Activated effector memory CD4-positive, alpha-beta T cell treated with Interleukin-2 at 50 U/mL for 16 hours (primary cell): Measurements from ENCODE around the gene TMEM191B.
A peak's percentile ranks its signal among the peaks of the same experiment; 100 is the strongest.
"Not testable (repeated sequence)": the region's sequence is repeated elsewhere in the genome, so short reads cannot be mapped to it uniquely, and the experiment has no call there.

Experiments used
- DNase-seq: peaks from one replicate; pipeline ENCODE4 v3.0.0-alpha.2; 2020

The TMEM191B gene

DNA sequence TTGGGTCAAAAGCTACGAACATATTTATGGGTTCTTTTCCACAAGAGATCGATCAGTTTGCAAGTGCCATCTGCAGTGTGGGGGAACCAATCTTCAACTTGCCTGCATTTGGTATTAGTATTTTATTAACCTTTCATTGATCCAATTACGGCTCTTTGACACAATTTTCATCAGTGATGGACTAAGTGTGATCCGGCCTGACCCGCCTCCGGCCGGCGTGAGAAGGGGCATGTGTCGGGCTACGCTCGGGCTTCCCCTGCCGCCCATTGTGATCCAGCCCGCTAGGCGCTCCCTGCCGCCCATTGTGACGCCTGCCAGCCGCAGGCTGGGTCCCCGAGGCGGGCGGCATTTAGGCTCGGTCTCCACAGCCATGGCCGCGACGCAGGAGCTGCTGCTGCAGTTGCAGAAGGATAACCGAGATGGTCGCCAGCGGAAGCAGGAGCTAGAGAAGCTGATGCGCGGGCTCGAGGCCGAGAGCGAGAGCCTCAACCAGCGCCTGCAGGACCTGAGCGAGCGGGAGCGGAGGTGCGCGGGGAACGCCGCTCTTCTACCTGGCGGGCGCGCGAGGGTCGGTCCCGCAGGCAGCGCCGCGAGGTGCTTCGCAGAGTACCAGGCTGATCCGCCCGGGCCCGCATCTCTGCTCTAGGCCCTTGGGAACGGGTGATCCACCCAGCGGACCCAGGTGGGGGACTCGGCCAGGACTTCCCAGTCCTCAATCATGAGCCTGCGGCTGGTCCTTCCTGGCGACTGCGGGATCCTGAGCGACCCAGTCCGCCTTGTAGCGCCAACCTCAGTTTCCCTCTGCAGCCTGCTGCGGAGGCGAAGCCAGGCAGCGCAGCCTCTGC lies at the start of gene TMEM191B:
TSS of gene TMEM191B (plus strand) at position 51 of the 845 bp plus-strand sequence. CDS start at position 230, 179 bp downstream.
- DNase-seq = not testable (repeated sequence)

DNA sequence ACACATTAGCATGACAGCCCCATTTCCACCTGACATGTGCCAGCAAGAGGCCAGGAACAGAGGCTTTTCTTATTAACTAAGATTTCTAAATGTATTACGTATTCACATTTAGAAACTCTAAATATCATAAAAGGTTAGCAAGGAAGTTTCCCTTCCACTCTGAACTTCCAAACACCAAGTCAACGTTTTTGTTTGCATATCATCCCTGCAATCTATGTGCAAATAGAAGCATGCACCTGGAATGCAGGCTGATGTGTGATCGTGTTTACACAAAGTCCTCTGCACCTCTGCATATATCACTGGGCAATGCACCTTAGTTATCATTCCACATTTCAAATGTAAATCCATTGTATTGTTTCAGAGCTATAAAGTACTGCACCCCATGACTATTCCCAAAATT lies 31.4 kb upstream of the TMEM191B start:
- DNase-seq = not testable (repeated sequence)

DNA sequence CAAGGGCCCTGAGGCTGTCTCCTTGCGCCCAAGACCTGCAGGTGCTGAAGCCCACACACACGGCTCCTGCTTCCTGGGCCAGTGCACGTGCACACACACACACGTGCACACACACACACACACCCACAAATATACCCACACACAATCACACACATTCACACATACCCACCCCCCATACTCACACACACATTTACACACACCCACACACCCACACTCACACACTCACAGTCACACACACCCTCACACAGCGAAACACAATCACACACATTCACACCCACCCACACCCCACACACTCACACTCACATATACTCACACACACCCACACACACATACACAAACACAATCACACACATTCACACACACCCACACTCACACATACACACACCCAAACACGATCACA lies 16.3 kb upstream of the TMEM191B start:
- DNase-seq = not testable (repeated sequence)

DNA sequence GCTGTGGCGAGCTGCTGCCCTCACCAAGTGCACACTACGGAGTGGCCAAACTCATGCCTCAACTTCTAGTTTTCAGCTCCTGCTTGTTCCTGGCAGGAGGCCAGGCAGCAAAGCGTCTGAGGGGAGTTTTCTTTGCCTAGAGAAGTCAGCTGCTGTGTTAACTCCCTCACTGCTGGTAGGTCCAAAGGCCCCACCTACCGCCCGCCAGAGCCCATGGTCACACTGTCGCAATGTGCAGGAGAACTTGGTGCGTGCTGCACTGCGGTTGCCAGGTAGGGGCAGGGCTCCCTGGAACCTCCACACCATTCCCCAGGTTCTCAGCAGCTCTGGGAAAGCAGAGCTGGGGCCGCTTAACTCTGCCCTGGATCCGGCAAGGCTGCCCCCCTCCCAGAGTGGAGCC lies 15.2 kb upstream of the TMEM191B start:
- DNase-seq = not testable (repeated sequence)

DNA sequence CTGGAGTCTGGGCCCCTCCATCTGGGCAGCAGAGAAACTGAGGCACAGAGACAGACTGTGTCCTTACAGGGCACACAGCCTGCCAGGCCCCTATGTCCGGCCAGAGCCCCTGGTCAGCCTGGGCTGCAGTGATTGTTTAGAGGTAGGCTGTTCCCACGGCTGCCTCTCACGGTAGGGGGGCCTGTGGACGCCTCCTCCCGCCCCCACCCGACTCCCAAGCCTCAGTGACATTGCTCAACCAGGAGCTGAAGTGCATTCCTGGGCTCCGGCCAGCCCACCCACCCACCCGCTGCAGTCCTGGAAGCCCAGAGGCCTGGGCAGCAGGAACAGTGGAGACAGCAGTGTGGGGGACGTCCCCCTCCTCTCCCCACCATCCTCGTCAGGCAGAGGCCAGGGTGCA lies 14.1 kb upstream of the TMEM191B start:
- DNase-seq = not testable (repeated sequence)

DNA sequence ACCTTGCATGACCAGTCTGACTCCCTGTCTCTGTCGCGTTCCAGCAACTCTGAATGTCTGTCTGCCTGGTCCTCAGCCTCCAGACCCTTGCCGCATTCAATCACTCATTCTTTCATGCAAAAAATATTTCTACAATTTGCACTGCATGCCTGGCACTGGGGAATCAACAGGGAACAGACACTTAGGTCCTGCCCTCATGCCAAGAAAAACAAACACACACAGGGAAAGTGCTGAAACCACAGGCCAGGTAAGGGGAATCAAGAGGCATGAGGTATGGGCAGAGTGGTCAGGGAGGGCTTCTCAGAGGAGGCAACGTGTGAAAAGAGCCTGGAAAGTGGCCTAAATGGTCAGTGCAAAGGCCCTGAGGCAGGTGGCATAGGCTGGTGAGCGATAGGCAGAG lies 9.5 kb upstream of the TMEM191B start, which contains the start of gene GGTLC3:
TSS of gene GGTLC3 (minus strand) at position 101 of the 400 bp plus-strand sequence. CDS start 264 bp downstream, outside the sequence.
- DNase-seq = not testable (repeated sequence)

DNA sequence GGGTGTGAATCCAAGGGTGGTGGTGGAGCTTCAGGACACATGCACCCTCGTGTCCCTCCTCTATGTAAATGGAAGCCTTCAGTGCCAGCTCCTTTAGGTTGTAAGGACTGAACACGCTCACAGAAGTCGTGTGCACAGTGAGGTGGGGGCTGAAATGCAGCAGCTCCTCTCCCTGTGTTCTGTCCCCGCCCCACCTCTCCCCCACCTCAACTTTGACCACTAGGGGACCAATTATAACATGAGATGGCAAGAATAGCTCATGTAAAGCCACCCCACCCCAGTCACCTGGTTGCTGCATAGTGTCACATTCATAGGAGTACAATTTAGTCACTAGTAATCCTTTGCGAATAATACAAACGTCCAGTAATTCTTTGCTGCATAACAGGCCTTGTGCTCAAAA lies 4.8 kb upstream of the TMEM191B start:
- DNase-seq = not testable (repeated sequence)

DNA sequence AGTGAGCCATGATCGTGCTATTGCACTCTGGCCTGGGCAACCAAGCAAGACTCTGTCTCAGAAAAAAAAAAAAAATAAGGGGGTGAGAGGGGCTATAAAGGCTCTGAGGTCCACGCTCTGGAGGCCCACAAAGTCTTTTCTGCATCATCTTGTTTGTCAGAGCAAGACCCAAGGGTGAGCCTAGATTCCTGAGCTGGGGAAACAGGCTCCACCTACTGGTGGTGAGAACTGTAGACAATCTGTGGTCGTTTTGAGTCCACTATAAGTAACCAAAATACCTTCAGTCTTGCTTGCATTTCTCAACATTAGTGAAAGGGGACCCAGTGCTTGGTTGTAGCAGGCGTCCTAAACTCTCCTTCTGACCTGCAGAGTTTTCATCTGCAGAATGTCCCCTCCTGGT lies 4.3 kb upstream of the TMEM191B start:
- not testable (repeated sequence) for DNase-seq

DNA sequence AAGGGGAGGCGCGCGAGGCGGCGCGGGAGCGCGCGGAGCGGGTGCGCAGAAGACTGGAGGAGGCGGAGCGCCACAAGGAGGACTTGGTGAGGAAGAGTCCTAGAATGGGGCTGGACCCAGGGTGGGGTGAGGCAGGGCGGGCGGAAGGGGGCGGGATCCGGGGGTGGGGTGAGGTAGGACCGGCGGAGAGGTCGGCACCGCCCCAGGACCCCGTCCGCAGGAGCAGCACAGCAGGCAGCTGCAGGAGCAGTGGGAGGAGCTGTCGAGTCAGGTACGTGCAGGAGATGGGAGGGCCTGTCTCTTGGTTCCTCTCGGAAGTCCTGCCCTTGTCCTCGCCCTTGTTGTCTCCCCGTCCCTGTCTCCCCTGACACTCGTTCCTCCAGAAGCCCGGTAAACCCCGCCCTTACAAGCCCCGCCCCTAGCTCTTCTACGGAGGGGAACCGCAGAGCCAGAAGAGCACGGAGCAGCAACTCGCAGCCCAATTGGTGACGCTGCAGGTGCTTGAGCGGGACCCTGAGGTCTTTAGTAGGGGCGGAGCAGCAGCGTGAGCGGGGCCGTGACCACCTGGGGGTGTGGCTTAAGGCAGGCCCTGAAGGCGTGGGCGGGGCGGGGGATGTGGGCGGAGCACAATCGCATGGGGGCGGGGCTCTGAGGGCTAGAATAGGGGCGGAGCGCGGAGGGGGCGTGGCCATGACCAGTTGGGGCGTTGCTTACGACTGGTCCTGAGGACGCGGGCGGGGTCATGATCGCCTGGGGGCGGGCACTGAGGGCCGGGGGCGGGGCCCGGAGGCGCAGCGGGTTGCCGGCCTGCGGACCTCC lies 1.2 kb downstream of the TMEM191B start:
- peak; percentile 89 for DNase-seq

DNA sequence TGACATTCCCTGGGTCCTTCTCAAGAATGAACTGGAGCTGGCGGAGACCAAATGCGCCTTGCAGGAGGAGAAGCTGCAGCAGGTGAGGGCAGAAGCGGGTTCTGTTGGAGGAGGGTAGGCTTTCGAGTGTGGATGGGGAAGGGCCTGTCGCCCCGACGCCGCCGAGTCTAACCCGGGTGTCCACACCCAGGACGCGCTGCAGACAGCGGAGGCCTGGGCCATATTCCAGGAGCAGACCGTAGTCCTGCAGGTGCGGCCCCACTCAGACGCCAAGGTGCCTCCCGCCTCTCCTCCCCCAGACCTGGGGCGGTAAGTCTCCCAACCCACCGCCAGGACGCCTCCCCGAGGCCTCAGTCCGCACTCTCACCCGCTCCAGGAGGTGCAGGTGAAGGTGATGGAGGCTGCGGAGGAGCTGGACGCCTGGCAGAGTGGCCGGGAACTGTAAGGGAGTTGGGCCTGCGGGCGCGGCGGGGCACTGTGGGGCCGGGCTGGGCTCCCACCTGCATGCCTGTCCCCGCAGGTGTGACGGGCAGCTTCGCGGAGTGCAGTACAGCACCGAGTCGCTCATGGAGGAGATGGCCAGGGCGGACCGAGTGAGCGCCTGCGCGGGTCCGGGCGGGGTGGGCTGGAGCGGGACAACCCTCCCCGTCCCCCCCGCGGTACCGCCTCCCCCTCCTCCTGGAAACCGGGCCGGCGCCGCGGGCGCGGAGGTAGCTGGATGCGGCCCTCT lies 2.0 kb downstream of the TMEM191B start:
- not testable (repeated sequence) for DNase-seq

DNA sequence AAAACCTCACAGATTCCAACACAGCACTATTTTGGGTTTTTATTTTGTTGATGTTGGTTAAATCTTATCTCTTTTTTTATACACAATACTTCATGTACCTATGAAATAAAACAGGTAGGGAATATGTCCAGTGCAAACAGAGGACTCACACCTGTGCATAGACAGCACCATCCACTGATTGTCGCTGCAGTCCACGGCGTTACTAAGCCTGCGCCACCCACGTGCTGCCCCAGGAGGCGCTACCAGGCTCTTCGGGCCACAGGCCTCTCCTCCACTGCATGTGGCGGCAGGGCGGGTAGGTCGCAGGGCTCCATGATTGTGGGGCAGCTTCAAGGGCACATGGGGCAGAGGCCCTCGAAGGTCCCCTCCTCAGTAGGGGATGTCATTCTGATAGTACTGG lies 6.0 kb downstream of the TMEM191B start:
- DNase-seq = not testable (repeated sequence)

DNA sequence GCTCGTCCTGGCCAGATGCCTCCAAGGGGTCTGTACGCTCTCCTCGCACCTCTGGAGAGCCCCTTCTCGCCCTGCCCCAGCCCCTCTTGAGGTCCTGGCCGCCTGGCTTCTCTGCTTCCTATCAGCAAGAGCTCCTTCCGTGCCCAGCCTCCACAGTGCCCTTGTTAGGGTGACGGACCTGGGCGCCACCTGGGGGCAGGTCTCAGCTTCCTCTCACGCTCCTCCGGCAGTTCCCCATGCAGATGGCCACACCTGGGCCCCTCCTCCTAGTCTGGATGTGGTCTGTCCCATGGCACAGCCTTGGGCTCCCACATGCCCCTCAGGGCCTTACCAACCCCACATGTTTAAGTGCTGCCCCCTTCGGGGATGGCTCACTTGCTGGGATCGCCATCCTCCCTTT lies 6.7 kb downstream of the TMEM191B start:
- not testable (repeated sequence) for DNase-seq

DNA sequence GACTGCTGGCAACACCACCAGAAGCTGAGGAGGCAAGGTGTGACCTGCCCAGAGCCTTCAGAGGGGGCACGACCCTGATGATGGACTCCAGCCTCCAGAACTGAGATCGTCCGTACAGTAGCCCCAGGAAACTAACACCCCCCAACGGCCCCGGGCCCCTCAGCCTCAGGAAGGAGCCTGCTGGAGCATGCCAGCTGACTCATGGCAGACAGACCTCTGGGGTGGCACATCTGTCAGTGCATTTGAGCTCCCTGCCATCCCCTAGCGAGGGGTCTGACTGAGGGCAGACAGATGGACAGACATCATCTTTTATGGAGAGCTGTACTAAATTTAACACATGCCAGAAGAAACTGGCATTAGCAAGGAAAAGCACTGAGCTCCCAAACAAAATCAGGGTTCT lies 12.4 kb downstream of the TMEM191B start:
- DNase-seq = not testable (repeated sequence)

DNA sequence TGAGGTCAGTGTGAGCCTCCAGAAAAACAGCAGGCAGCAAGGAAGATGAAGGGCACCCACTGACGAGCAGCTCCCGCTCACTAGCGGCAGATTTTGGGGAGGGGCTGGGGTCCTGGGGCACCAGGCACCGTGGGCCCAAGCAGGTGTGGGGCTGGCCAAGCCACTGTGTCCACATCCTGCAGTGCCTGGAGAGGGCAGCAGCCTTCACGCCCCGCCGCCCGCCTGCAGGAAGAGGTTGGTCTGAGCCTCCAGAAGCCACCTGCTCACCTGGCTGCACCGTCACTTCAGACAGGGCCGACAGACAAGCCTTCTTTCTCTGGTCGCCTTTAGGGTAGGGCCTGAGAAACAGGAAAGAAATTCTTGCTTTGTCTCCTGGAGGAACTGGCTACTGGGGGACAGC lies 15.8 kb downstream of the TMEM191B start:
- DNase-seq = not testable (repeated sequence)

DNA sequence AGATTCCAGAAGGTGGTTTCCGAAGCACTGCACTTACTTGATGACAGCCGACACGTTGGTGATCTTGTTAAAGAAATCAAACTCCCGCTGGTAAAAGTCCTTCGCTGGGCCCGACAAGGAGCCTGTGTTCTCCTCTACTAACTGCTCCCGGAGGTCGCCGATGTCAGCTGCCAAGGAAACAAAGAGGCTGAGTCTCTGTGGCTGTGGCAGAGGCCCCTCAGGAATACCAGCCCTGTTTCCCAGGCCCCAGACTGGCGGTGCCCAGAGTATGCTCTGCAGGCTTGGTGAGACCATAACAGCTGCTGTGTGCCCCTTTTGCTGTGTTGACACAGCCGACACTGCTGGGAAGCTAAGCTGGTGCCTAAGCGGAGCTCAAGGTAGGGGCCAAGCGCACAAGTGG lies 17.0 kb downstream of the TMEM191B start:
- not testable (repeated sequence) for DNase-seq

DNA sequence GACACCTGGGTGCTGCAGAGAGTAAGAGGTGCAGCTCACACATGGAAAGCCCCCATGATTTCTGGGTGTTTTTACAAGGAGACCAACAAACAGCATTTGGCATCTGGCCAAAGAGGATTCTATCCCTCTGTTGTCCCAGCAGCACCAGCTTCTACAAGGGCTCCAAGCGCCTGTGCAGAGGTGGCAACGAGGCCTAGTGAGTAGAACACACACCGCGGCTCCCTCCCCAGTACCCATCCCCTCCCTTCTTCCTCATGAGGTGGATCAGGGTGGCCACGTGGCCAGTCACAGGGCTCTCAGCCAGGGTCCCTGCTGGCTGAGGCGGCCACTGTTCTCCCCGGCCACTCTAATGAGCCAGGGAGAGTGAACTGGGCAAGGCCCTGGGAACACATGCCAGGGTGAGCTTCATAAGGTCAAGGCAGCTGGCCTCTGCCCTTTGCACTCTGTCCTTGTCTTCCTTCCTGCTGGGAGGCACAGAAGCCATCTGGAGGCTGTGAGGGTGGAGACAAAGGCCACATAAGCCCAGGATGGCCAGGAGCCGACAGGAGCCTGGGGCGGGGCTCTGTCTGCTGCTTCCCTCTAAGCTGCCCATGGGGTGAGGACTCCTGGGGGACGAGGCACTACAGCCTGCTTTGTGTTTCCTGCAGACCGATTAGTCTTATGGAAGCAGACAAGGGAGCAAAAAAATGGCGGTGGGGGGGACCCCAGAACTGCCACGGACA lies 22.0 kb downstream of the TMEM191B start:
- DNase-seq = not testable (repeated sequence)

DNA sequence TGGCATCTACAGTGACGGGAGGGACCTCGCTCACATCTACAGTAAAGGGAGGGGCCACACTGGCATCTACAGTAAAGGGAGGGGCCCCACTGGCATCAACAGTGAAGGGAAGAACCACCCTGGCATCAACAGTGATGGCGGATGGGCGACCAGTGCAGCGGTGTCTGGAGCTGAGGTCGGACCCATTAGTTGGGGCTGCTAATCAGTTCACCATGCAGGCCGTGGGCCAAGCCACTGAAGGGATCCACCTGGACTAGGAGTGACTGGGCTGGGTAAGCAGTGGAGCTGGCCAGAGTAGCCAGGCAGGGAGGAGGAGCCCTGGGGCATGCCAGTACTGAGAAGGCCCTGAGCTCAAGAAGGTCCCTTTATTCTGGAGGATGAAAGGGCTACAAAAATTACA lies 23.4 kb downstream of the TMEM191B start:
- DNase-seq = not testable (repeated sequence)

DNA sequence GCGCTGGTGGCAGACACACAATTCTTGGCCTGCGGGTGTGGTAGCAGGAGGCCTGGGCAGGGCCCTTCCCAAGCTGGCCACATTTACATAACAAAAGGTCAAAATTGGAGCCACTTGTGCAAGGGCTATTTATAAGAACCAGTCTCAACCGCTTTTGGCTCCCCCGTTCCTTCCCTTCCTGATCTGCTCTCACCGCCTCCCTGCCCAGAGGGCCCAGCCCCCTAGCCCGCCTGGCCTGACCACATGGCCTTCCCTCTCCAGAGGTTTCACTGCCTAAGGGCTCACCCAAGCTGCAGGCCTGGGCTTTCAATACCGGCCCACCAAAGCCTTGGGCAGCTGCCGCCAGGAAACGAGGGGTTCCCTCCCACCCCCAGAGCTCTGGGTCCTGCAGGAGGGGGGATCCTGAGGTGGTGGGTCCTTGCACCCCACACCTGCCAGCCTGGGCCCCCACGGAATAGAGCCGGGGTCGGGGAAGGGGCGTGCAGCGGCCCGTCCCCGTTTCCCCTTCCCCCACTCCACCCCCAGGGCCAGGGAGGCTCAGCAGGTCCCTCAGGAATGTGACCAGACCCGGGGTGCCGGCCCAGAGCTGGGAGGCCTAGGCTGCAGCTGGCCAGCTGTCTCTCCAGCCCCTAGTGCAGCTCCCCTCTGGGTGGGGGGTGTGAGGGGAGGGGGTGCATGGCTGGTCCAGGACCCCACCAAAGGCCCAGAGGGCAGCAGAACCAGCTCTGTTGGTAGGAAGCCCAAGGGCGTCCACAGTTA lies 25.4 kb downstream of the TMEM191B start:
- DNase-seq = not testable (repeated sequence)

DNA sequence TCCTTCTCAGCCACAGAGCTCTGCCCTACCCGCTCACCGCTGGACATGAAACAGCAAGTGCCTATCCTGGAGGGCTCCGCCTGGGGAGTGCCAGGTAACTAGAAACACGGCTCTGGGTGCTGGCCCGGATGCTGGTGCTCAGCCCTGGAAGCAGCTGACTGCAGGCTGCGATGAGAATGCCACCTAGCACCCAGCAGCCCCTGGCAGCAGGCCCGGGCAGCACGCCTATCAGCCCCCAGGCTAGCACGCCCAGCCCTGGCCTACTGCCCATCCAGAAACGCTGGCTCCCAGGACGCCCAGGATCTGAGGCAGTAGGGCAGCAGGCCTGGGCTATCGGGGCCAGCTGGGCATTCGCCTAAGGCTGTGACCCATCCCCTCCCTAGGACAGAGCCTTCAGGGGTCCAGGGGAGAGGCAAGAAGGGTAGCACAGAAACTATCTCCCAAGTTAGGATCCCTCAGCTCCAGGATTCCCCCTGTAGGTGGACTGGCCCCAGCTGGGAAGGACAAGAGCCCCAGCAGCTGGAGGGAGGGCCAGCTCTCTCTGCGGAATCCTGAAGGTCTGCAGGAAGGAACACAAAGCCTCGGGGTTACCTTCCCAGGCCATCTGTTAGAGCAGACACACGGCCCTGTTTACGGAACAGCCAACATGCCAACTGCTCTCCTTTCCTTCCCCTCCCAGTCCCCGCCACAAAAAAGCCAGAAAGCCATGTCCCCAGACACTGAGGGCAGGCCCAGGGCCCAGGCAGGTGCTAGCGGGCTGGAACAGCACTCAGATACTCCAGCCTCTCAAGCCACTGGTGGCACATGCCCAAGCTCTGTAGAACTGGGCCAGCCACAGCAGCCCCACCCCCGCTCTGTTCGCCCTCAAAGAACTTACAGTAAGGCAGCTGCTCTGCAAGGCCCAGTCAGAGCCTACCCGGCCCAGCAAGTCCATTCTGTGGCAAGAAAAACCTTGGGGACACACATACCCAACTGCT lies 27.0 kb downstream of the TMEM191B start:
- not testable (repeated sequence) for DNase-seq

DNA sequence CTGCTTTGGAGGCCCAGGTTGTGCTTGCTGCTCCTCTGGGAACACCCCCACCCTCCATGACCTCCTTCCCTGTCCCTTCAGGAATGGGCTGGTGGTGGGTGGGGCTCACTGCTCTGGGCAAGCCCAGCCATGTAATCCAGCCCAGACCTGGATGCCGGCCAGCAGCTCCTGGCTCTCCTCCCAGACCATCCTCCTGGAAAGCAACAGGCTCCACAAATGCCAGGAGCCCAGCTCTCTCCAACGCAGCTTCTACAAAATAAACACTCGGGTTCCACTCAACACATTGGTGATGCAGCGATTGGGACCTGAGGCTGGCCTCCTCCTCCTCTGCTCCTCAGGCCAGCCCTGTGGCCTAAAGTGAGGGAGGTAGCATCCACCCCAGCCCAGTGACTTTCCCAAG lies 30.9 kb downstream of the TMEM191B start:
- not testable (repeated sequence) for DNase-seq
